Activated naive CD8-positive, alpha-beta T cell treated with anti-CD3 and anti-CD28 coated beads for 36 hours (primary cell): Measurements from ENCODE around the gene PRDM16. TPM values are rescaled to one million over a fixed set of nuclear protein-coding genes. Genes with fewer than 3 reads are reported as not detected.
A peak's percentile ranks its signal among the peaks of the same experiment; 100 is the strongest.
"Not testable (repeated sequence)": the region's sequence is repeated elsewhere in the genome, so short reads cannot be mapped to it uniquely, and the experiment has no call there.

Experiments used
- DNase-seq: peaks from one replicate; pipeline ENCODE4 v3.0.0; 2021
- H3K27ac Mint-ChIP-seq: one replicate; pipeline ENCODE4 v1.8.0; 2022; ENCODE audit warnings: mild to moderate bottlenecking, moderate library complexity, mixed read lengths
- H3K27me3 Mint-ChIP-seq: one replicate; pipeline ENCODE4 v1.8.0; 2022; ENCODE audit warnings: mild to moderate bottlenecking, mixed read lengths
- H3K36me3 Mint-ChIP-seq: one replicate; pipeline ENCODE4 v1.8.0; 2021; ENCODE audit warnings: mild to moderate bottlenecking, mixed read lengths
- H3K4me1 Mint-ChIP-seq: one replicate; pipeline ENCODE4 v1.8.0; 2021; ENCODE audit warnings: mixed read lengths
- H3K4me3 Mint-ChIP-seq: one replicate; pipeline ENCODE4 v1.8.0; 2022; ENCODE audit warnings: mild to moderate bottlenecking, moderate library complexity, mixed read lengths
- H3K9me3 Mint-ChIP-seq: one replicate; pipeline ENCODE4 v1.8.0; 2022; ENCODE audit warnings: mixed read lengths
- total RNA-seq, 2 experiments: library from RNA; stranded (reverse); gene quantifications; one replicate each; pipeline ENCODE4 v1.2.3, GENCODE V29; 2021

The PRDM16 gene
- total RNA-seq, 2 experiments from 2014 or later: 0.06 to 0.12 TPM

GRCh38 chr1:3237994-3238702 lies 169.1 kb downstream of the PRDM16 start:
- Mint-ChIP-seq H3K27me3 (no peaks in the 10 kb centered on the region), H3K27ac (no peak overlapping the region), H3K4me3 (no peak overlapping the region), H3K9me3 (no peaks in the 10 kb centered on the region), H3K36me3 (no peaks in the 10 kb centered on the region), H3K4me1 (no peaks in the 10 kb centered on the region)
- no peak for DNase-seq

GRCh38 chr1:3238703-3239278 lies 169.8 kb downstream of the PRDM16 start:
- Mint-ChIP-seq H3K4me3 (no peak overlapping the region), H3K4me1 (no peaks in the 10 kb centered on the region), H3K9me3 (no peaks in the 10 kb centered on the region), H3K27ac (no peak overlapping the region), H3K27me3 (no peaks in the 10 kb centered on the region), H3K36me3 (no peaks in the 10 kb centered on the region)
- no peak for DNase-seq

GRCh38 chr1:3239991-3240390 lies 171.0 kb downstream of the PRDM16 start:
- H3K9me3 Mint-ChIP-seq, DNase-seq, H3K27me3 Mint-ChIP-seq, H3K4me3 Mint-ChIP-seq, H3K36me3 Mint-ChIP-seq, H3K4me1 Mint-ChIP-seq: not testable (repeated sequence)
- peak overlapping the region; percentile 38 for H3K27ac Mint-ChIP-seq

GRCh38 chr1:3240524-3241235 lies 171.7 kb downstream of the PRDM16 start:
- no peak overlapping the region for H3K27ac Mint-ChIP-seq
- no peak for DNase-seq
- no peak overlapping the region for H3K4me3 Mint-ChIP-seq
- H3K4me1 Mint-ChIP-seq: no peaks in the 10 kb centered on the region
- no peaks in the 10 kb centered on the region for H3K9me3 Mint-ChIP-seq
- H3K36me3 Mint-ChIP-seq: no peaks in the 10 kb centered on the region
- no peaks in the 10 kb centered on the region for H3K27me3 Mint-ChIP-seq

GRCh38 chr1:3241236-3241550 lies 172.2 kb downstream of the PRDM16 start:
- Mint-ChIP-seq H3K4me1 (no peaks in the 10 kb centered on the region), H3K27me3 (no peaks in the 10 kb centered on the region), H3K27ac (no peak overlapping the region), H3K9me3 (no peaks in the 10 kb centered on the region), H3K4me3 (no peak overlapping the region), H3K36me3 (no peaks in the 10 kb centered on the region)
- DNase-seq: no peak

GRCh38 chr1:3241673-3242407 lies 172.8 kb downstream of the PRDM16 start:
- H3K4me1 Mint-ChIP-seq: no peaks in the 10 kb centered on the region
- no peak overlapping the region for H3K4me3 Mint-ChIP-seq
- H3K27me3 Mint-ChIP-seq: peaks cover 1% of the 10 kb centered on the region
- H3K27ac Mint-ChIP-seq: no peak overlapping the region
- no peak for DNase-seq
- no peaks in the 10 kb centered on the region for H3K9me3 Mint-ChIP-seq
- no peaks in the 10 kb centered on the region for H3K36me3 Mint-ChIP-seq

- Mint-ChIP-seq H3K27me3 (peaks cover 6% of the 10 kb centered on the region), H3K9me3 (no peaks in the 10 kb centered on the region), H3K27ac (no peak overlapping the region), H3K4me1 (no peaks in the 10 kb centered on the region), H3K36me3 (no peaks in the 10 kb centered on the region), H3K4me3 (no peak overlapping the region)
- DNase-seq: no peak
Measured at GRCh38 chr1:3242408-3243260, 173.6 kb downstream of the PRDM16 start.

GRCh38 chr1:3243304-3243703 lies 174.3 kb downstream of the PRDM16 start:
- H3K9me3 Mint-ChIP-seq: no peaks in the 10 kb centered on the region
- no peaks in the 10 kb centered on the region for H3K36me3 Mint-ChIP-seq
- DNase-seq: no peak
- H3K4me3 Mint-ChIP-seq: no peak overlapping the region
- peaks cover 13% of the 10 kb centered on the region for H3K27me3 Mint-ChIP-seq
- H3K27ac Mint-ChIP-seq: no peak overlapping the region
- H3K4me1 Mint-ChIP-seq: no peaks in the 10 kb centered on the region

- no peak overlapping the region for H3K4me3 Mint-ChIP-seq
- no peak for DNase-seq
- H3K27ac Mint-ChIP-seq: no peak overlapping the region
- H3K4me1 Mint-ChIP-seq: no peaks in the 10 kb centered on the region
- peaks cover 21% of the 10 kb centered on the region for H3K27me3 Mint-ChIP-seq
- H3K36me3 Mint-ChIP-seq: no peaks in the 10 kb centered on the region
- no peaks in the 10 kb centered on the region for H3K9me3 Mint-ChIP-seq
Measured at GRCh38 chr1:3244025-3244926, 175.3 kb downstream of the PRDM16 start.

GRCh38 chr1:3244927-3245315 lies 175.9 kb downstream of the PRDM16 start:
- DNase-seq: no peak
- H3K36me3 Mint-ChIP-seq: no peaks in the 10 kb centered on the region
- no peak overlapping the region for H3K4me3 Mint-ChIP-seq
- no peaks in the 10 kb centered on the region for H3K9me3 Mint-ChIP-seq
- H3K4me1 Mint-ChIP-seq: no peaks in the 10 kb centered on the region
- peaks cover 21% of the 10 kb centered on the region for H3K27me3 Mint-ChIP-seq
- no peak overlapping the region for H3K27ac Mint-ChIP-seq

GRCh38 chr1:3245344-3245743 lies 176.3 kb downstream of the PRDM16 start:
- Mint-ChIP-seq H3K27me3 (peaks cover 21% of the 10 kb centered on the region), H3K9me3 (no peaks in the 10 kb centered on the region), H3K4me1 (no peaks in the 10 kb centered on the region), H3K4me3 (no peak overlapping the region), H3K36me3 (no peaks in the 10 kb centered on the region), H3K27ac (no peak overlapping the region)
- no peak for DNase-seq

- Mint-ChIP-seq H3K9me3 (no peaks in the 10 kb centered on the region), H3K27ac (no peak overlapping the region), H3K4me1 (no peaks in the 10 kb centered on the region), H3K4me3 (no peak overlapping the region), H3K27me3 (peaks cover 21% of the 10 kb centered on the region), H3K36me3 (no peaks in the 10 kb centered on the region)
- no peak for DNase-seq
Measured at GRCh38 chr1:3245768-3246167, 176.8 kb downstream of the PRDM16 start.

GRCh38 chr1:3246251-3246650 lies 177.2 kb downstream of the PRDM16 start:
- Mint-ChIP-seq H3K4me3 (no peak overlapping the region), H3K27me3 (peaks cover 21% of the 10 kb centered on the region), H3K4me1 (no peaks in the 10 kb centered on the region), H3K9me3 (no peaks in the 10 kb centered on the region), H3K36me3 (no peaks in the 10 kb centered on the region), H3K27ac (no peak overlapping the region)
- DNase-seq: no peak
